HG03060 (cell line): ENCODE results near the gene TFF2.

ENCODE experiments used
- ATAC-seq: cut with Tn5 transposase; IDR thresholded peaks from one replicate; pipeline ENCODE4 v1.9.1; 2021; ENCODE audit warnings: low read depth, moderate number of reproducible peaks; ENCODE audit not compliant: unreplicated experiment

The TFF2 gene

GRCh38 chr21:42330380-42331371, 20.1 kb downstream of the TFF2 start:
- ATAC-seq, result no peak

- ATAC-seq, result no peak
Measured at GRCh38 chr21:42324896-42325295, 25.9 kb downstream of the TFF2 start.

GRCh38 chr21:42321845-42322244, 28.9 kb downstream of the TFF2 start:
- ATAC-seq, result no peak

GRCh38 chr21:42321231-42321630, 29.6 kb downstream of the TFF2 start:
- ATAC-seq, result no peak

GRCh38 chr21:42320791-42321190, 30.0 kb downstream of the TFF2 start:
- no peak for ATAC-seq

- ATAC-seq, result no peak
Measured at GRCh38 chr21:42319851-42320572, 30.8 kb downstream of the TFF2 start.

GRCh38 chr21:42319376-42319775, 31.4 kb downstream of the TFF2 start:
- ATAC-seq, result no peak

GRCh38 chr21:42317826-42318746, 32.7 kb downstream of the TFF2 start:
- no peak for ATAC-seq

GRCh38 chr21:42317341-42317741, 33.5 kb downstream of the TFF2 start:
- no peak for ATAC-seq

GRCh38 chr21:42316891-42317290, 33.9 kb downstream of the TFF2 start:
- no peak for ATAC-seq

- ATAC-seq, result no peak
Measured at GRCh38 chr21:42315296-42315891, 35.4 kb downstream of the TFF2 start, which contains the start of gene TFF3. Gene TFF3, minus strand, starts transcription at chr21:42315409. Its CDS starts 35 bp downstream, at chr21:42315374.

GRCh38 chr21:42314616-42315295, 36.0 kb downstream of the TFF2 start:
- no peak for ATAC-seq

GRCh38 chr21:42313501-42313969, 37.3 kb downstream of the TFF2 start:
- no peak for ATAC-seq

GRCh38 chr21:42312626-42313104, 38.1 kb downstream of the TFF2 start:
- ATAC-seq, result no peak

- no peak for ATAC-seq
Measured at GRCh38 chr21:42311816-42312625, 38.8 kb downstream of the TFF2 start.

- no peak for ATAC-seq
Measured at GRCh38 chr21:42311160-42311559, 39.6 kb downstream of the TFF2 start.

- ATAC-seq, result no peak
Measured at GRCh38 chr21:42310411-42311001, 40.3 kb downstream of the TFF2 start.

- ATAC-seq, result no peak
Measured at GRCh38 chr21:42309753-42310213, 41.0 kb downstream of the TFF2 start.
